Endodermal cell (in vitro differentiated cells): ENCODE measurements around the gene TGFBR3. TPM values are rescaled to one million over a fixed set of nuclear protein-coding genes. Genes with fewer than 3 reads are reported as not detected.

ENCODE experiments used
- DNase-seq: peaks from one replicate; pipeline ENCODE4 v3.0.0-alpha.2; 2017
- H3K27ac ChIP-seq: 2 replicates; pipeline ENCODE4 v1.5.1; 2013; ENCODE audit warnings: mild to moderate bottlenecking, low read depth, low read length, moderate library complexity
- H3K27me3 ChIP-seq: 2 replicates; pipeline ENCODE4 v1.6.1; 2013; ENCODE audit warnings: mild to moderate bottlenecking, low read length, moderate library complexity; ENCODE audit not compliant: insufficient read depth, control insufficient read depth, poor library complexity, severe bottlenecking
- H3K36me3 ChIP-seq: 2 replicates; pipeline ENCODE4 v1.7.0; 2013; ENCODE audit warnings: mild to moderate bottlenecking, low read length, moderate library complexity; ENCODE audit not compliant: control insufficient read depth, insufficient read depth
- H3K4me1 ChIP-seq: one replicate; pipeline ENCODE4 v1.7.0; 2013; ENCODE audit warnings: low read length; ENCODE audit not compliant: control insufficient read depth, insufficient read depth
- H3K4me3 ChIP-seq: 2 replicates; pipeline ENCODE4 v1.5.1; 2013; ENCODE audit warnings: mild to moderate bottlenecking, low read length, moderate library complexity
- H3K9ac ChIP-seq: 2 replicates; pipeline ENCODE4 v1.6.1; 2013; ENCODE audit warnings: mild to moderate bottlenecking, low read length, moderate library complexity; ENCODE audit not compliant: poor library complexity, severe bottlenecking; ENCODE audit errors: extremely low read depth
- H3K9me3 ChIP-seq: 2 replicates; pipeline ENCODE4 v1.6.1; 2013; ENCODE audit warnings: mild to moderate bottlenecking, low read length, moderate library complexity; ENCODE audit not compliant: control insufficient read depth
- H3K27ac Mint-ChIP-seq: 2 replicates; pipeline ENCODE4 v1.8.0; 2020; ENCODE audit warnings: mixed read lengths
- H3K27me3 Mint-ChIP-seq: 2 replicates; pipeline ENCODE4 v1.8.0; 2021; ENCODE audit warnings: mild to moderate bottlenecking, mixed read lengths; ENCODE audit not compliant: insufficient read depth
- H3K36me3 Mint-ChIP-seq: 2 replicates; pipeline ENCODE4 v1.8.0; 2020; ENCODE audit warnings: low read depth, mixed read lengths
- H3K4me1 Mint-ChIP-seq: 2 replicates; pipeline ENCODE4 v1.8.0; 2020; ENCODE audit warnings: mixed read lengths
- H3K4me3 Mint-ChIP-seq: 2 replicates; pipeline ENCODE4 v1.8.0; 2020; ENCODE audit warnings: mild to moderate bottlenecking, moderate library complexity, mixed read lengths
- H3K9me3 Mint-ChIP-seq: 2 replicates; pipeline ENCODE4 v1.8.0; 2020; ENCODE audit warnings: mild to moderate bottlenecking, mixed read lengths
- WGBS, 2 experiments: methylation state at CpG; one replicate each; pipeline versions ENCODE4 v1.1.5 to v1.1.7; 2013; ENCODE audit warnings: missing lambda C conversion rate in 2 of 2, mixed read lengths in 1 of 2; ENCODE audit not compliant: insufficient coverage in 1 of 2, insufficient read length in 1 of 2; 5-methylcytosine and 5-hydroxymethylcytosine counted together
- total RNA-seq, 2 donors: library from RNA; stranded (reverse); fragmentation: NEBNext Ultra II Directional in 1 of 2; extraction: Animal tissue kit (Norgen Biotek cat#: 25700) in 1 of 2; gene quantifications; 2 replicates in 1 of 2; 3 replicates in 1 of 2; pipeline ENCODE4 v1.2.1, GENCODE V29; 2021
- TF ChIP-seq, protein P1 (sequence below): fragments of 200-600 bp; sonication (generic); conservative IDR thresholded peaks from 2 replicates; pipeline ENCODE4 v1.5.0; 2021; ENCODE audit warnings: antibody characterized with exemption, mild to moderate bottlenecking

TGFBR3 gene
- total RNA-seq, 2 donors from 2014 or later: 8.1 to 8.5 TPM

- Histone ChIP-seq H3K9ac (no peak overlapping the region), H3K4me3 (no peak overlapping the region), H3K27me3 (no peaks in the 10 kb centered on the region), H3K36me3 (no peaks in the 10 kb centered on the region), H3K4me1 (no peaks in the 10 kb centered on the region), H3K9me3 (no peaks in the 10 kb centered on the region), H3K27ac (no peak overlapping the region)
- H3K4me3 Mint-ChIP-seq: no peak overlapping the region
- no peaks in the 10 kb centered on the region for H3K9me3 Mint-ChIP-seq
- H3K4me1 Mint-ChIP-seq: peaks cover 6% of the 10 kb centered on the region
- no peaks in the 10 kb centered on the region for H3K27me3 Mint-ChIP-seq
- H3K27ac Mint-ChIP-seq: no peak overlapping the region
- no peak for DNase-seq
- WGBS, 2 experiments: 91% methylated on average over 1 of the region's 1 CpG; no CpG with 5 or more reads in 1 of the 2 experiments
- TF ChIP-seq, protein P1, sequence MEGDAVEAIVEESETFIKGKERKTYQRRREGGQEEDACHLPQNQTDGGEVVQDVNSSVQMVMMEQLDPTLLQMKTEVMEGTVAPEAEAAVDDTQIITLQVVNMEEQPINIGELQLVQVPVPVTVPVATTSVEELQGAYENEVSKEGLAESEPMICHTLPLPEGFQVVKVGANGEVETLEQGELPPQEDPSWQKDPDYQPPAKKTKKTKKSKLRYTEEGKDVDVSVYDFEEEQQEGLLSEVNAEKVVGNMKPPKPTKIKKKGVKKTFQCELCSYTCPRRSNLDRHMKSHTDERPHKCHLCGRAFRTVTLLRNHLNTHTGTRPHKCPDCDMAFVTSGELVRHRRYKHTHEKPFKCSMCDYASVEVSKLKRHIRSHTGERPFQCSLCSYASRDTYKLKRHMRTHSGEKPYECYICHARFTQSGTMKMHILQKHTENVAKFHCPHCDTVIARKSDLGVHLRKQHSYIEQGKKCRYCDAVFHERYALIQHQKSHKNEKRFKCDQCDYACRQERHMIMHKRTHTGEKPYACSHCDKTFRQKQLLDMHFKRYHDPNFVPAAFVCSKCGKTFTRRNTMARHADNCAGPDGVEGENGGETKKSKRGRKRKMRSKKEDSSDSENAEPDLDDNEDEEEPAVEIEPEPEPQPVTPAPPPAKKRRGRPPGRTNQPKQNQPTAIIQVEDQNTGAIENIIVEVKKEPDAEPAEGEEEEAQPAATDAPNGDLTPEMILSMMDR: no peak
- H3K36me3 Mint-ChIP-seq: no peaks in the 10 kb centered on the region
Observed at GRCh38 chr1:91816031-91816430, 69.9 kb downstream of the TGFBR3 start.

GRCh38 chr1:91814448-91814847 lies 71.5 kb downstream of the TGFBR3 start:
- no peaks in the 10 kb centered on the region for H3K4me1 ChIP-seq
- H3K27me3 ChIP-seq: no peaks in the 10 kb centered on the region
- H3K27ac Mint-ChIP-seq: no peak overlapping the region
- no peaks in the 10 kb centered on the region for H3K9me3 ChIP-seq
- TF ChIP-seq, protein P1: no peak
- H3K36me3 Mint-ChIP-seq: no peaks in the 10 kb centered on the region
- H3K9me3 Mint-ChIP-seq: no peaks in the 10 kb centered on the region
- H3K27ac ChIP-seq: no peak overlapping the region
- no peaks in the 10 kb centered on the region for H3K27me3 Mint-ChIP-seq
- 87 to 95% methylated on average over 2 to 4 of the region's 4 CpGs for WGBS, 2 experiments
- H3K9ac ChIP-seq: no peak overlapping the region
- no peak overlapping the region for H3K4me3 ChIP-seq
- H3K36me3 ChIP-seq: no peaks in the 10 kb centered on the region
- H3K4me1 Mint-ChIP-seq: peaks cover 6% of the 10 kb centered on the region
- DNase-seq: no peak
- H3K4me3 Mint-ChIP-seq: no peak overlapping the region

DNA sequence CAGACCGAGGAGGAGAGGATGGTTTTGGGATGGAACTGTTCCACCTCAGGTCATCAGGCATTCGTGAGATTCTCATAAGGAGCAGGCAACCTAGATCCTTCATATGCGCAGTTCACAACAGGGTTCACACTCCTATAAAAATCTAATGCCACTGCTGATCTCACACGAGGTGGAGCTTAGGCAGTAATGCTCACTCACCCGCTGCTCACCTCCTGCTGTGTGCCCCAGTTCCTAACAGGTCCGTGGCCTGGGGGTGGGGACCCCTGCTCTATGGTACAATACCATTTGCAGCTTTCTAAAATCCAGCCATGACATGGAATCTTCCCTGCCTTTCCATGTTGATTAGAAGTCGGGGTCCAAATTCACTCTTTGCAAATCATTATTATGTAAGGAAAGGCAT lies 72.1 kb downstream of the TGFBR3 start:
- Mint-ChIP-seq H3K4me3 (no peak overlapping the region), H3K36me3 (no peaks in the 10 kb centered on the region), H3K27me3 (no peaks in the 10 kb centered on the region), H3K9me3 (no peaks in the 10 kb centered on the region), H3K4me1 (peaks cover 6% of the 10 kb centered on the region), H3K27ac (no peak overlapping the region)
- no peaks in the 10 kb centered on the region for H3K9me3 ChIP-seq
- no peaks in the 10 kb centered on the region for H3K27me3 ChIP-seq
- DNase-seq: no peak
- H3K4me1 ChIP-seq: no peaks in the 10 kb centered on the region
- TF ChIP-seq, protein P1: no peak
- no peak overlapping the region for H3K9ac ChIP-seq
- WGBS, 2 experiments: 88 to 96% methylated on average over 5 to 6 of the region's 7 CpGs
- no peaks in the 10 kb centered on the region for H3K36me3 ChIP-seq
- H3K27ac ChIP-seq: no peak overlapping the region
- no peak overlapping the region for H3K4me3 ChIP-seq
